Smooth muscle cell (in vitro differentiated cells): ENCODE results near the gene ADARB2. TPM values are rescaled to one million over a fixed set of nuclear protein-coding genes. Genes with fewer than 3 reads are reported as not detected.

Experiments used
- DNase-seq: peaks from one replicate; lab custom pipeline; 2025; ENCODE audit not compliant: unreplicated experiment; lab: John Stamatoyannopoulos, UW
- H2AFZ ChIP-seq: fragments of 200-600 bp; sonication (generic); 2 replicates; pipeline ENCODE4 v1.6.0; 2016; ENCODE audit warnings: antibody characterized with exemption, low read depth, mild to moderate bottlenecking
- H3F3A ChIP-seq: fragments of 200-600 bp; sonication (generic); 2 replicates; pipeline ENCODE4 v1.6.0; 2017; ENCODE audit warnings: antibody characterized with exemption, low read depth
- H3K27ac ChIP-seq: fragments of 200-600 bp; sonication (generic); 2 replicates; pipeline ENCODE4 v1.5.1; 2016; ENCODE audit warnings: low read depth, mild to moderate bottlenecking
- H3K27me3 ChIP-seq: fragments of 200-600 bp; sonication (generic); 2 replicates; pipeline ENCODE4 v1.6.1; 2016; ENCODE audit warnings: low read depth, mild to moderate bottlenecking
- H3K36me3 ChIP-seq: fragments of 200-600 bp; sonication (generic); 2 replicates; pipeline ENCODE4 v1.5.1; 2016; ENCODE audit warnings: low read depth
- H3K4me1 ChIP-seq: fragments of 200-600 bp; sonication (generic); 2 replicates; pipeline ENCODE4 v1.5.1; 2016; ENCODE audit warnings: low read depth
- H3K4me2 ChIP-seq: fragments of 200-600 bp; sonication (generic); 2 replicates; pipeline ENCODE4 v1.6.0; 2016; ENCODE audit warnings: mild to moderate bottlenecking
- H3K4me3 ChIP-seq: fragments of 200-600 bp; sonication (generic); 2 replicates; pipeline ENCODE4 v1.5.1; 2016; ENCODE audit warnings: mild to moderate bottlenecking
- H3K79me2 ChIP-seq: fragments of 200-600 bp; sonication (generic); 2 replicates; pipeline ENCODE4 v1.6.0; 2016; ENCODE audit warnings: low read depth, mild to moderate bottlenecking
- H3K9ac ChIP-seq: fragments of 200-600 bp; sonication (generic); 2 replicates; pipeline ENCODE4 v1.6.0; 2016; ENCODE audit warnings: low read depth
- H3K9me3 ChIP-seq: fragments of 200-600 bp; sonication (generic); replicated peaks from 2 replicates; pipeline ENCODE4 v1.5.1; 2016; ENCODE audit warnings: low read depth
- H4K20me1 ChIP-seq: fragments of 200-600 bp; sonication (generic); 2 replicates; pipeline ENCODE4 v1.6.0; 2016; ENCODE audit warnings: low read depth
- CTCF ChIP-seq: fragments of 200-600 bp; sonication (generic); IDR thresholded peaks from 2 replicates; pipeline ENCODE4 v1.5.1; 2017; ENCODE audit warnings: borderline replicate concordance, mild to moderate bottlenecking, antibody characterized with exemption; ENCODE audit not compliant: insufficient read depth, poor library complexity, severe bottlenecking
- WGBS: methylation state at CpG from one replicate; pipeline ENCODE4 v1.1.7; 2016; ENCODE audit warnings: low lambda C conversion rate; 5-methylcytosine and 5-hydroxymethylcytosine counted together
- polyA plus RNA-seq: library from polyadenylated mRNA; unstranded; fragments of >200 nt; fragmentation: Nextera tagmentation; extraction: Ambion mirVana; gene quantifications from 2 replicates; pipeline ENCODE4 v1.2.1, GENCODE V29; 2016
- total RNA-seq: library from RNA; depleted of rRNA; stranded (reverse); fragments of >200 nt; gene quantifications from 2 replicates; pipeline ENCODE4 v1.2.3, GENCODE V29; 2014

Gene ADARB2
- total and polyA plus RNA-seq, 2 experiments from 2014 or later: 0.13 to 0.39 TPM

GRCh38 chr10:1605121-1605520 lies 132.2 kb downstream of the ADARB2 start:
- no peak for DNase-seq
- no peak for TF ChIP-seq CTCF

GRCh38 chr10:1604246-1604645 lies 133.1 kb downstream of the ADARB2 start:
- no peaks in the 10 kb centered on the region for H3K9me3 ChIP-seq

More at GRCh38 chr10:1605121-1605520, 132.2 kb downstream of the ADARB2 start:
- Histone ChIP-seq H3K79me2 (no peaks in the 10 kb centered on the region), H3F3A (no peaks in the 10 kb centered on the region), H3K36me3 (no peaks in the 10 kb centered on the region), H3K27me3 (peaks cover 35% of the 10 kb centered on the region), H3K9me3 (no peaks in the 10 kb centered on the region), H3K4me2 (no peak overlapping the region), H2AFZ (no peak overlapping the region), H3K27ac (no peak overlapping the region), H3K4me3 (no peak overlapping the region), H4K20me1 (no peaks in the 10 kb centered on the region), H3K9ac (no peak overlapping the region), H3K4me1 (peaks cover 10% of the 10 kb centered on the region)
- 91% methylated on average over 5 of the region's 5 CpGs for WGBS

GRCh38 chr10:1603181-1603580 lies 134.1 kb downstream of the ADARB2 start:
- TF ChIP-seq CTCF: no peak
- no peaks in the 10 kb centered on the region for H3F3A ChIP-seq
- H3K27me3 ChIP-seq: peaks cover 19% of the 10 kb centered on the region
- H3K36me3 ChIP-seq: no peaks in the 10 kb centered on the region
- H3K27ac ChIP-seq: no peak overlapping the region
- H3K79me2 ChIP-seq: no peaks in the 10 kb centered on the region
- peaks cover 1% of the 10 kb centered on the region for H3K4me1 ChIP-seq
- no peak overlapping the region for H3K4me3 ChIP-seq
- H4K20me1 ChIP-seq: no peaks in the 10 kb centered on the region
- DNase-seq: no peak
- no peaks in the 10 kb centered on the region for H3K9me3 ChIP-seq
- 86% methylated on average over 15 of the region's 15 CpGs for WGBS
- H3K4me2 ChIP-seq: no peak overlapping the region
- H2AFZ ChIP-seq: no peak overlapping the region
- H3K9ac ChIP-seq: no peak overlapping the region

More at GRCh38 chr10:1604246-1604645, 133.1 kb downstream of the ADARB2 start:
- Histone ChIP-seq H3K27ac (no peak overlapping the region), H3K4me2 (no peak overlapping the region), H4K20me1 (no peaks in the 10 kb centered on the region), H3K4me1 (peaks cover 10% of the 10 kb centered on the region), H3K79me2 (no peaks in the 10 kb centered on the region), H3F3A (no peaks in the 10 kb centered on the region), H3K9ac (no peak overlapping the region), H3K4me3 (no peak overlapping the region), H3K36me3 (no peaks in the 10 kb centered on the region), H3K27me3 (peaks cover 30% of the 10 kb centered on the region), H2AFZ (no peak overlapping the region)
- WGBS: 51% methylated on average over 7 of the region's 7 CpGs
- no peak for DNase-seq
- no peak for TF ChIP-seq CTCF

GRCh38 chr10:1602037-1602484 lies 135.3 kb downstream of the ADARB2 start:
- H3K27me3 ChIP-seq: peaks cover 8% of the 10 kb centered on the region
- no peak overlapping the region for H2AFZ ChIP-seq
- TF ChIP-seq CTCF: no peak
- no peaks in the 10 kb centered on the region for H3K4me1 ChIP-seq
- H3K4me2 ChIP-seq: no peak overlapping the region
- H3K4me3 ChIP-seq: no peak overlapping the region
- no peaks in the 10 kb centered on the region for H3K79me2 ChIP-seq
- no peak for DNase-seq
- H3K27ac ChIP-seq: no peak overlapping the region
- H3F3A ChIP-seq: no peaks in the 10 kb centered on the region
- no peaks in the 10 kb centered on the region for H3K9me3 ChIP-seq
- no peaks in the 10 kb centered on the region for H4K20me1 ChIP-seq
- no peaks in the 10 kb centered on the region for H3K36me3 ChIP-seq
- 83% methylated on average over 17 of the region's 17 CpGs for WGBS
- no peak overlapping the region for H3K9ac ChIP-seq
